KMS-11 (cell line): ENCODE measurements around the gene MOCS2.

ENCODE experiments used
- H2AFZ ChIP-seq: fragments of 200-600 bp; sonication (generic); 2 replicates; pipeline ENCODE4 v1.6.1; 2016; ENCODE audit warnings: antibody characterized with exemption, mixed run types, low read depth
- H3K27ac ChIP-seq: fragments of 200-600 bp; sonication (generic); 2 replicates; pipeline ENCODE4 v1.6.1; 2016; ENCODE audit warnings: mild to moderate bottlenecking, mixed run types
- H3K27me3 ChIP-seq: fragments of 200-600 bp; sonication (generic); 2 replicates; pipeline ENCODE4 v1.6.1; 2017; ENCODE audit warnings: mild to moderate bottlenecking, low read depth, mixed run types, moderate library complexity; ENCODE audit not compliant: insufficient read depth
- H3K36me3 ChIP-seq: fragments of 200-600 bp; sonication (generic); 2 replicates; pipeline ENCODE4 v1.6.1; 2017; ENCODE audit warnings: mild to moderate bottlenecking, mixed run types; ENCODE audit not compliant: insufficient read depth
- H3K4me1 ChIP-seq: fragments of 200-600 bp; sonication (generic); 2 replicates; pipeline ENCODE4 v1.6.1; 2016; ENCODE audit warnings: mild to moderate bottlenecking, low read depth, mixed run types; ENCODE audit not compliant: poor library complexity, severe bottlenecking
- H3K4me2 ChIP-seq: fragments of 200-600 bp; sonication (generic); 2 replicates; pipeline ENCODE4 v1.7.0; 2016; ENCODE audit warnings: mild to moderate bottlenecking, mixed run types
- H3K4me3 ChIP-seq: fragments of 200-600 bp; sonication (generic); IDR thresholded peaks from 2 replicates; pipeline ENCODE4 v1.6.1; 2017; ENCODE audit warnings: low read depth, low read length, mixed read lengths; ENCODE audit not compliant: insufficient read depth
- H3K79me2 ChIP-seq: fragments of 200-600 bp; sonication (generic); 2 replicates; pipeline ENCODE4 v1.6.1; 2016; ENCODE audit warnings: low read depth, mixed run types; ENCODE audit not compliant: insufficient read depth
- H3K9ac ChIP-seq: fragments of 200-600 bp; sonication (generic); 2 replicates; pipeline ENCODE4 v1.6.1; 2016; ENCODE audit warnings: mild to moderate bottlenecking, mixed run types
- H4K20me1 ChIP-seq: fragments of 200-600 bp; sonication (generic); 2 replicates; pipeline ENCODE4 v1.6.1; 2016; ENCODE audit warnings: mild to moderate bottlenecking, mixed run types; ENCODE audit not compliant: insufficient read depth
- CTCF ChIP-seq: fragments of 200-600 bp; sonication (generic); conservative IDR thresholded peaks from 2 replicates; pipeline ENCODE4 v1.6.1; 2017; ENCODE audit warnings: low read depth, mild to moderate bottlenecking, antibody characterized with exemption, low read length, moderate library complexity, mixed read lengths

MOCS2 gene

GRCh38 chr5:53109443-53110127, at the start of gene MOCS2:
TSS of gene MOCS2 (minus strand) at chr5:53109757. CDS start at chr5:53107174, 2,583 bp downstream.
- Histone ChIP-seq H3K9ac (peak within 1 kb of the TSS; percentile 63; the same call in 1 of the 2 replicates), H3K4me1 (peaks cover 17% of the 10 kb centered on the region), H3K4me3 (no peak within 1 kb of the TSS), H3K79me2 (no peaks in the 10 kb centered on the region), H3K4me2 (peak within 1 kb of the TSS; percentile 75), H4K20me1 (no peaks in the 10 kb centered on the region), H3K27ac (peak within 1 kb of the TSS; percentile 13; the same call in 1 of the 2 replicates), H2AFZ (peak within 1 kb of the TSS; percentile 99), H3K27me3 (no peaks in the 10 kb centered on the region), H3K36me3 (no peaks in the 10 kb centered on the region)
- TF ChIP-seq CTCF = no peak

GRCh38 chr5:53151713-53152458, 42.3 kb upstream of the MOCS2 start:
- Histone ChIP-seq H3K4me2 (no peak overlapping the region), H3K4me1 (no peaks in the 10 kb centered on the region), H3K27ac (no peak overlapping the region), H3K36me3 (no peaks in the 10 kb centered on the region), H2AFZ (no peak overlapping the region), H3K4me3 (no peak overlapping the region), H3K9ac (no peak overlapping the region), H3K27me3 (no peaks in the 10 kb centered on the region), H3K79me2 (no peaks in the 10 kb centered on the region), H4K20me1 (no peaks in the 10 kb centered on the region)
- TF ChIP-seq CTCF = no peak

GRCh38 chr5:53133020-53133419, 23.5 kb upstream of the MOCS2 start:
- no peak overlapping the region for H3K4me2 ChIP-seq
- H3K4me1 ChIP-seq = no peaks in the 10 kb centered on the region
- no peak for TF ChIP-seq CTCF
- H3K4me3 ChIP-seq = no peak overlapping the region
- no peaks in the 10 kb centered on the region for H3K79me2 ChIP-seq
- H3K27ac ChIP-seq = no peak overlapping the region
- H2AFZ ChIP-seq = no peak overlapping the region
- H3K9ac ChIP-seq = no peak overlapping the region
- no peaks in the 10 kb centered on the region for H4K20me1 ChIP-seq
- H3K27me3 ChIP-seq = no peaks in the 10 kb centered on the region
- no peaks in the 10 kb centered on the region for H3K36me3 ChIP-seq

GRCh38 chr5:53130266-53130665, 20.7 kb upstream of the MOCS2 start:
- Histone ChIP-seq H3K4me3 (no peak overlapping the region), H3K9ac (no peak overlapping the region), H3K4me2 (no peak overlapping the region), H3K27me3 (no peaks in the 10 kb centered on the region), H2AFZ (no peak overlapping the region), H3K36me3 (no peaks in the 10 kb centered on the region), H4K20me1 (no peaks in the 10 kb centered on the region), H3K4me1 (no peaks in the 10 kb centered on the region), H3K79me2 (no peaks in the 10 kb centered on the region), H3K27ac (no peak overlapping the region)
- TF ChIP-seq CTCF = no peak
